LNCAP (cell line): ENCODE results near the gene NLRP6.

Experiments used
- CTCF ChIP-seq: fragments of 450-650 bp; IDR thresholded peaks from 2 replicates; pipeline ENCODE4 v1.5.1; 2017; ENCODE audit warnings: mild to moderate bottlenecking

Gene NLRP6

DNA sequence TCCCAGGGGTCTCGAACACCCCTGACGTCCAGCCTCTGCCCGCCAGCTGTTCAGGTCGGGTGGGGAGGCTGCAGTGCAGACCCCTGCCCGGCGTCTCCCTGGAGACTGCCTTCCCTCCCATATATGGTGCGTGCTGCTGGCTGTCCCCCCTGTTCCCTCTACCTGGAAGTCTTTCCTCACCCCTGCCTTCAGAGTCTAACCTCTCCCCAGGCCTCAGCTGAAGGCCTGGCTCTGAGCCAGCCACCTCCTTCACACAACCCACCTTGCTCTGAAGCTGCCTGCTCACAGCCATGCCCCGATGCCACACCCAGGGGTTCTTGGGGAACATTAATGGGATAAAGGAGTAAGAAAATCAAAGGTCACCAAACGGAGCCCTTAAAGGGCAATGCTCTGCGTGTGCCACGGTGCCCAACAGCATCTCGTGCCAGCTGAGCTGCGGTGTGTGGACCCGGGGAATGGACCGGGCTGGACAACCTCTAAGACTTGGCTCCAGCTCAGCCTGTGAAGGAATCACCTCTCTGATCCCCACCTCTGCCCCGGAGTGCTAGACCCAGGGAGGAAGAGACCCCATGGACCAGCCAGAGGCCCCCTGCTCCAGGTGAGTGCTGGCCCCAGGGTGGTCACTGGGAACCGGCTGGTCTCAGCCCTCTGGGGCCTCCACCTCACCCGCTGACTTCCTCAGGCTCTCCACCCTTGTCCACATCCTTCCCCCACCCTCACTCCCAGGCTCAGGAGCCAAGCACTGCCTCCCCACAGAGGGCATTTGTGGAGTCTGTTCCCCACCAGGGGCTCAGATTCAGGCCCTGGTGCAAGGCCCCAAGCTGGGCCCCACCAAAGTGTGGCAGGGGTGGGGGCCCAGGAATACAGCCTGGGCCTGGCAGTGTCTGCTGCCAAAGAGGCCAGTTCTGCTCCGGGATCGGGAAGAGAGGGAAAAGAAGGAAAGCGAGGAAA, at the start of gene NLRP6:
Gene NLRP6 (plus strand): TSS at position 407 of the 951 bp plus-strand sequence. CDS start 163 bp downstream, at position 570.
- TF ChIP-seq CTCF, result no peak

DNA sequence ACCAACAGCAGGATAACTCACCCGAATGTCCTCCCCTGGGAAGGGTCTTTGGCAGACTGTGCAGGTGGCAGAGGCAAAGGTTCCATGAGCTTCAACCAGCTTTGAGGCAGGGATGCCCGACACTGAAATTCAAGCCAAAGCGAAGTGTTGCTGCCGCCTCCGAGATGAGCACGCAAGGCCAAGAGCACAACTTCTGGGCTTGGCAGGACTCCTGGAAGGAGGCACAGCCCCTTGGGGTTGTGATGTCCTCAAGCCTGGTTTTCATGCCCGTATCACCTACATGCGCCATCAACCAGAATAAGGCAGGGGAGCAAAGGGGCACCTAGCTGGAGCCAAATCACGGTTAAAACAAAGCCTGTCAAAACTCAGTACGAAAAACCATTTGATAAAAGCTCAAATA, 47.8 kb upstream of the NLRP6 start:
- no peak for TF ChIP-seq CTCF

- no peak for TF ChIP-seq CTCF
Observed at GRCh38 chr11:232783-233565, 45.2 kb upstream of the NLRP6 start.

DNA sequence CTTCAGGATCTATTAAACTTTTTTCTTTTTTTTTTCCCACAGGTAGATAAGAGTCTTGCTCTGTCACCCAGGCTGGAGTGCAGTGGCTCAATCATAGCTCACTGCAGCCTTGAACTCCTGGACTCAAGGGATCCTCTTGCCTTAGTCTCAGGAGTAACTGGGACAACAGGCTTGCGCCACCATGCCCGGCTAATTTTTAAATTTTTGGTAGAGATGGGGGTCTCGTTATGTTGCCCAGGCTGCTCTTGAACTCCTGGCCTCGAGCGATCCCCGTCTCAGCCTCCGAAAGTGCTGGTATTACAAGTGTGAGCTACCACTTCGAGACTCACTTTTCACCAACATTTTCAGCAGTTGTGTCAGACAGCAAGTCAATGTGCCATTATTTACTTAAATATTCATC, 43.0 kb upstream of the NLRP6 start:
- no peak for TF ChIP-seq CTCF

DNA sequence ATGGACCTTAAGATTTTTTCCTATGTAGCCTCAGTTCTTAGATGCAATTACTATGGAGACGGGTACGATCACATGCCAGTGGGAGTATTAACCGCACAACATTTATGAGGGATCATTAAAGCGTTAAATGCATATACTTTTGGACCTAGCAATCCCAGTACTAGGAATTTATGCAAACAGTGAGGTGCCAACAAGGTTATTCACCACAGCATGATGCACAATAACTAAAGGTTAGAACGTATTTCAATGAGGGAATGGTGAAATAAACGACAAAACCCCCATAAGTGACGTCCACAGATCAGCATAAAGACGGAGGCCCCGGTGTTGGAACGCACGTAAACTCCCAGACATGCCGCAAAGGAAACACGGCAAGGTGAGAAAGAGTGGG, 42.6 kb upstream of the NLRP6 start:
- no peak for TF ChIP-seq CTCF

DNA sequence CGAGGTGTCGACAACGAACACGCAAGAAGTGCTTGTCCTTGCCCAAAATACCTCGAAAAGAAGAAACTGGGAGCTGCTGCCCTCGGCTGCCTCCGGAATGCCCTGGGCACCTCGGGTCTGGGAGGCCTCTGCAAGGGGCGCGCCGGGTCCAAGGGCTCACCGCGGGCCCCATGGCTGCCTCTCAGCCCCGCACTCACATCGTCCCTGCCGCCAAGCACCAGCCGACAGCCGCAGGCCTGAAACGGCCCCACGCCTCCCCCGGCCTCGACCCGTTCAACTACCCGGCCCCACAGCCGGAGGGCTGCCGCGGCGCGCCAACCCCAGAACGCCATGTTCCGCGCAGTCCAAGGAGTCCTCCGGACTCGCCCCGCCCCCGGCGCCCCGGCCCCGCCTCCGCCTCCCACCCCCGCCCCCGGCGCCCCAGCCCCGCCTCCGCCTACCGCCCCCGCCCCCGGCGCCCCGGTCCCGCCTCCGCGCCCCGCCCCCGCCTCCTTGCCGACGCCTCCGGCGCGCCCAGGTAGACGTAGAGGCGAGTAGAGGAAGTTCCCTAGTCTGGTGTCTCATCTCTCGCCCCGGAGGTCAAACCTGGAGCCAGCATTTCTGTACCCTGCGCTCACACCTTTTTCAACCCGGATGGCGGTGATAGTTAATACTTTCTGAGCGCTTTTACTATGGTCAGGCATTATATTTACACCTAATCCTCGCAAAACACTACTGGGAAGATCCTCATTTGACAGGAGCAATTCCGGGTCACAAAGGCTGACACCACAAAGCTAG, 42.0 kb upstream of the NLRP6 start, which contains the start of gene SIRT3:
Gene SIRT3 (minus strand): TSS at position 346 of the 777 bp plus-strand sequence. CDS start 14 bp downstream, at position 332.
- TF ChIP-seq CTCF, result no peak
